ENCODE measurements around the gene MCM5.
A peak's percentile ranks its signal among the peaks of the same experiment; 100 is the strongest.
"Not testable (repeated sequence)": the region's sequence is repeated elsewhere in the genome, so short reads cannot be mapped to it uniquely, and the experiment has no call there.

Gene MCM5

DNA sequence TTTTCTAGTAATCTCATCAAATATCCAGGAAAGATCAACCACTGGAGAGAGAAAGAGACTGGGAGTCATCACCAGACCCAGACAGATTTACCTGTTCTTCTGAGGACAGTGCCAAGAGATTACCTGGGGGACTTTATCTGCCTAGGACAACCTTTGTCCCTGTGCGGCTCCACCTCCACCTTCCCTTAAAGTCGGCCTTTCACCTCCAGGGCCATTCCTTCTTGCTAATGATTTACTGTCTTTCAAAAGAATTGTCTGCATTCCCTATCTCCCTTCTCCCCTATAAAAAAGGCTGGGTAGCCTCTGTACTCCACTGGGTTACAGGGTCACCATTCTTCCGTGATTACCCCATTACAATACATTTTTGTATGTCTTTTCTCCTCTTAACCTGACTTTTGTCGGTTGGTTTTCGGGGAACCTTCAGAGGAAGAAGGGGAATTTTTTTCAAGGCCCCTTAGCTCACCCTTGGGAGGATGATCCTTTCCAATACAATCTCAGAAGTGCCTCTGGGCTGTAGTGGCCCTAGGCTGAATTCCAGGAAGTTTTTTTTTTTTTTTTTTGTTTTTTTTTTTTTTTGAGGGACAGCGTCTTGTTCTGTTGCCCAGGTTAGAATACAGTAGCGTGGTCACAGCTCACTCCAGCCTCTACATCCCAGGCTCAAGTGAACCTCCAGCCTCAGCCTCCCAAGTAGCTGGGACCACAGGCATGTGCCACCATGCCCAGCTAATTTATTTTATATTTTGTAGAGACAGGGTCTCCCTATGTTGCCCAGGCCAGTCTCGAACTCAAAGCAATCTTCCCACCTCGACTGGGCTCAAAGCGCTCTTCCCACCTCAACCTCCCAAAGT lies 20.6 kb upstream of the MCM5 start:
- no peak for DNase-seq

DNA sequence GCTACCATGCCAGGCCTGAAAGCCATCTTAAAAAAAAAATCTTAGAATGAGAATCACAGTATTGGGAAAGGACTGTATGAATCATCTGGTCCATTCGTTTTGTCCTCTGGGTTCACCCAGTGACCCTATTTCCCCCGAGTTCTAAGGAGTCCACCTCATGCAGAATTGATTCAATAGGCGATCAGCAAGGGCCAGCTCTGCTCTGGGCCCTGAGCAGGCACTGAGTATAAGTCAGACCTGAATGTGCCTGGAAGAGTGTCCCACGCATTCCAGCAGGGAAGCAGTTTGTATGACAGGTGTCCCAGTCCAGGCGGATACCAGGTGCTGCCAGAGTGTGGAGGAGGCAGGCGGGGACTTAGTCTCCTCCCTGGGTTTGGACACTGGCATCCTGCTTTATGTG lies 19.9 kb upstream of the MCM5 start:
- DNase-seq = no peak

DNA sequence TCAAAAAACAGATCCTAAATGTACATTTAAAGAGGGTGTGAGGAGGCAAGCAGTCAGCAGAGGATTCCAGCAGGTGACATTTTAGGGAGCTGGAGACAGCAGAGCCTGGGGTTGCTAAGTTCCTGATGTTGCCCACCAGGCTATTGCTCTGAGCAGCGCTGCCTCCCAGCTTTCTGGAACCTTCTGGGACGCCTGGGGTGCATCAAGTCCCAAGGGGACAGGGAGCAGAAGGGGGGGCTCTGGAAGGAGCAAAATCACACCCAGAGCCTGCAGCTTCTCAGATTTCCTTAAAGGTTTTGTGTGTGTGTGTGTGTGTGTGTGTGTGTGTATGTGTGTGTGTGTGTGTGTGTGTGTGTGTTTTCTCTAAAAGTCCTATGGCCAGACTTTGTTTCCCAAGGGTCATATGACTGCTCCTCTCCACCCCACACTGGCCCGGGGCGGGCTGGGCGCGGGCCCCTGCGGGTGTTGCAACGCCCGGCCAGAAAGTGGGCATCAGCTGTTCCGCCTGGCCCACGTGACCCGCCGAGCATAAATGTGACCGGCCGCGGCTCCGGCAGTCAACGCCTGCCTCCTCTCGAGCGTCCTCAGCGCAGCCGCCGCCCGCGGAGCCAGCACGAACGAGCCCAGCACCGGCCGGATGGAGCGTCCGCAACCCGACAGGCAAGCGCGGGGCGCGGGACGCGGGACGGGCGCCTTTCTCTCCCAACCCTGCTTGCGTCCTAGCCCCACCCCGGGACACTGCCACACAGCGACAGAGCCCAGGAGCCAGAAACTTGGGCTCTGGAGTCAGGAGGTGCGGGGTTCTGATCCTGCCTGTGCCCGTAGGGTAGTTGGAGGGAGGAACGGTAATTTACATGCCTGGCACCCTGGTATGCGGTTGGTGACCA lies 19.2 kb upstream of the MCM5 start, which contains the start of gene HMOX1:
Gene HMOX1, plus strand, starts transcription at position 560 of the 887 bp plus-strand sequence. Its CDS starts 78 bp downstream, at position 638.
- DNase-seq = peak; percentile 46

DNA sequence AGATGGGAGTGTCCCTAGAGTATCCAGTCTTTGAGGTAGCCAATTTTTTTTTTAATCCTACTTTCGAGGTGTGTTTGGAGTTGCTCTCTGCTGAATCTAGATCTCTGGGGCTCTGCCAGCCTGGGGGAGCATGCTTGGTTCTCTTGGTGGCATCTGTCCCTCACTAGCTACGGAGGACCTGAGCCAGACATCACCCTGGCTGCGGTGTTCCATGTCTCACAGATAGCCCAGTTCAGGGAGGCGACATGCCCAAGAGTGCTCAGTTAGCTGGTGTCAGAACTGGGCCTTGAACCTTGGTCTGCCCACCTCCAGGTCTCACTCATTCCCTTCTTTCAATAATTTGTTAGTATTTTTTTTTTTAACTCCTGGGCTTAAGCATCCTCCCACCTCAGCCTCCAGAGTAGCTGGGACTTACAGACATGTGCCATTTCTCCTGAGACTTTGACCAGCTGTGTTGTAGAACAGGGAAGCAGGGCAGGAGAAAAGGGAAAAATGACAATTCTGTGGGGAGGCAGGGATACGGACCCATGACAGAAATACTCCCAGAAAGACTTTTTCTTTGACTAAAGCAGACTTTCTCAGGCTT lies 18.4 kb upstream of the MCM5 start:
- DNase-seq = no peak

DNA sequence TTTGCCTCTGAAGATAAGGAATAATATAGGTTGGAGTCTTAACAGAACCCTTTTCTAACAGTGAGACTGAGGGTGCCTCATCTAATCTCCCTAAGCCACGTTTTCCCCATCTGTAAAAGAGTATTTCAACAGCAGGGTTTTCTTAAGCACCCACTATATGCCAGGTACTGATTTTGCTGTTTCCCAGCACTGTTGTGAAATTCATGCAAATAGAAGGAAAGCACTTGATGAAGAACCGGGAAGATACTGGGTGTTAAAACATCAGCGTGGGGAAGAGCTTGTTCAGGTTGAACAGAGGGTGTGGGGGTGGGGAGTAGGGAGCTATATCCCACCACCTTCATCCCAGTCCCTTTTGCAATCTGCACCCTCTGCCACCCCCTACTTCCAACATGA lies 16.3 kb upstream of the MCM5 start:
- no peak for DNase-seq

DNA sequence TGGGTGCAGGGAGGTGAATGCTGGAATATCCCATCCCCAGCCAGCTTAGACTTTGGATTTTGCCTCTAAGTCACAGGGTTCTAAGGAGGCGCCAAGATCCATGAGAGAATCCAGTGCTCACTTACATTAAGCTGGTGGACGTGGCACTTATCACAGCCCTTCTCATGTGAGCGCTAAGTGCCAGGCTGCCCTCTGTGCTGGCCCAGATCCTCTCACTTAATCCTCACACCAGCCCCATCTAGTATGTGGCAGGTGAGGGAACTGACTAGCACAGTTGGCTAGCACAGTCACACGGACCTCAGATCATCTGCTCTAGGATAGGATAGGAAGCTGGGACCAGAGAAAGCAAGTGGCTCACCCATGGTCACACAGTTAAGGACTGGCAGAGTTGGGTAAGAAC lies 15.4 kb upstream of the MCM5 start:
- DNase-seq = no peak

DNA sequence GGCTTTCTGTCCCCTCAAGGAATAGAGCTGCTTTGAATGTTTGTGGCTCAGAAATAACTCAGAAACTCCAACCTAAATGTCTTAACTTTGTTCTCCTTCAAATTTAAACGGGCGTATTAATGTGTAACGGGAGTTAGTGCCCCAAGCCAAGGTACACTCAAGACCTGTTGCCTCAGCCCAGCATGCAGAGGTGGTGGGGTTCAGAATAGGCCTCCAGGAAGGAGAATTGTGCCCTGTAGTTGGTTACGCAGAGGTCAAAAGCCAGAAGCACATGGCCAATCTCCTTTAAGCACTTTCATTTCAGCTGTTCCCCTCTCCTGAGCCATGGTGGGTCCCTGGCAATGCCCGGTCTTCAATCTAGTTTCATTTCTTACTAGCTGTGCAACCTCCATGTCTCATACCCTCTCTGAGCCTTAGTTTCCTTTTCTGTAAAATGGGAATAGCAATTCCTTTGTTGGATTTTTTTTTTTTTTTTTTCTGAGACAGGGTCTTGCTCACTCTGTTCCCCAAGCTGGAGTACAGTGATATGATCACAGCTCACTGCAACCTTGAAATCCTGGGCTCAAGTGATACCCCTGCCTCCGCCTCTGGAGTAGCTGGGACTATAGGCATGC lies 14.9 kb upstream of the MCM5 start:
- no peak for DNase-seq

DNA sequence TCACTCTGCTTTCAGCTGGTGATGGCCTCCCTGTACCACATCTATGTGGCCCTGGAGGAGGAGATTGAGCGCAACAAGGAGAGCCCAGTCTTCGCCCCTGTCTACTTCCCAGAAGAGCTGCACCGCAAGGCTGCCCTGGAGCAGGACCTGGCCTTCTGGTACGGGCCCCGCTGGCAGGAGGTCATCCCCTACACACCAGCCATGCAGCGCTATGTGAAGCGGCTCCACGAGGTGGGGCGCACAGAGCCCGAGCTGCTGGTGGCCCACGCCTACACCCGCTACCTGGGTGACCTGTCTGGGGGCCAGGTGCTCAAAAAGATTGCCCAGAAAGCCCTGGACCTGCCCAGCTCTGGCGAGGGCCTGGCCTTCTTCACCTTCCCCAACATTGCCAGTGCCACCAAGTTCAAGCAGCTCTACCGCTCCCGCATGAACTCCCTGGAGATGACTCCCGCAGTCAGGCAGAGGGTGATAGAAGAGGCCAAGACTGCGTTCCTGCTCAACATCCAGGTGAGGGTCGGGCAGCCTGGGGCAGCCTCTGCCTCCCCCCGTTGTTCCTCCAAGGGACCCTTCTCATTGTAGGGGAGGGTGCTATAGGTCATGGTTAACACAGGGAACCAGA lies 13.2 kb upstream of the MCM5 start:
- no peak for DNase-seq

DNA sequence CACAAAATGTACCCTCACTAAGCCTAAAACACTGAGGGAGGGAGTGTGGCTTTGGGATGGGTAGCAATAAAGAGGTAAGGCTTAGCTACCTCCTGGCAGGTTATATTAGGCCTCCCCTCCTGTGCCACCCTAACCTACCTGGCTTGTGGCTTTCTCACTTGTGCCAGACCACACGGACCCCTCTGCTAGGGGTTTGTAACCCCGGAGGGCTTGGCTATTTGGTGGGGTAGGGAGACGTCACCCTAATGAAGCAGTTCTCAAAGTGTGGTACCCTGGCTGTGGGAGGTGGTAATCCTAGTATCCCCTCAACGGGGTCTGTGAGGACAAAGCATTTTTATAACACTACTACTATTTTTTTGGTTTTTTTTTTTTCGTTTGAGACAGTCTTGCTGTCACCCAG lies 9.0 kb upstream of the MCM5 start:
- no peak for DNase-seq

DNA sequence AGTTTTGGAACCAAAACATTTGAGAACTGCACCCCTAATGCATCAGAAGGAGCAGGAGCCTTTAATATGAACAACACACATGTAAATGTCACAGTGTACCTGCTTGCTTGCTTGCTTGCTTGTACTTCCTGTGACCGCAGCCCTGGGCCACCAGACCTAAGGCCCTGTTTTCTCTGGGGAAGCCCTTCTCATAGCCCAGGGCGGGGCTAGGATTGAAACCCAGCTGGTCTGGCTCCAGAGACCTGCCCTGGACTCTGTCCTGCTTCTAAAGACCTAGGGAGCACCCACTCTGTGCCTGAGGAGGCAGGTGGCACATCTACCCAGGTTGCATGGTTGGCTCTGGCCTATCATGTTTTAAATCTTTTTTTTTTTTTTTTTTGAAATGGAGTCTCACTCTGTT lies 7.6 kb upstream of the MCM5 start:
- no peak for DNase-seq

DNA sequence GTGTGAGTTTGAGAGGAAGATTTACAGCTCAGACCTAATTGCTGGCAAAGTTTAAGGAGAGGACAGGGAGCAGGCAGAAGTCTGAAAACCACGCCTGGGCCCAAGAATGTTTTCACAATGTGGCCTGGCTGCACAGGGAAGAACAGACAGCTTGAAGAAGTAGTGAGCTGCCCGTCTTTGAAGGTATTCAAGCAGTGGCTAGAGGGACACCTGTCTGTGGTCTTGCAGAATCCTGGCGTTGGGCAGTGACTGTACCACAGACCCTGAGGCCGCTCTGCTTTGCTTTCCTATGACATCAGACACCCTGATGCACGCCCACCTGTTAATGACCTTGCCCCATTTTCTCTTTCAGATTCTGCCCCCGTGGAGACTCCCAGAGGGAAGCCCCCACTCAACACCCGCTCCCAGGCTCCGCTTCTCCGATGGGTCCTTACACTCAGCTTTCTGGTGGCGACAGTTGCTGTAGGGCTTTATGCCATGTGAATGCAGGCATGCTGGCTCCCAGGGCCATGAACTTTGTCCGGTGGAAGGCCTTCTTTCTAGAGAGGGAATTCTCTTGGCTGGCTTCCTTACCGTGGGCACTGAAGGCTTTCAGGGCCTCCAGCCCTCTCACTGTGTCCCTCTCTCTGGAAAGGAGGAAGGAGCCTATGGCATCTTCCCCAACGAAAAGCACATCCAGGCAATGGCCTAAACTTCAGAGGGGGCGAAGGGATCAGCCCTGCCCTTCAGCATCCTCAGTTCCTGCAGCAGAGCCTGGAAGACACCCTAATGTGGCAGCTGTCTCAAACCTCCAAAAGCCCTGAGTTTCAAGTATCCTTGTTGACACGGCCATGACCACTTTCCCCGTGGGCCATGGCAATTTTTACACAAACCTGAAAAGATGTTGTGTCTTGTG lies 6.6 kb upstream of the MCM5 start:
- no peak for DNase-seq

DNA sequence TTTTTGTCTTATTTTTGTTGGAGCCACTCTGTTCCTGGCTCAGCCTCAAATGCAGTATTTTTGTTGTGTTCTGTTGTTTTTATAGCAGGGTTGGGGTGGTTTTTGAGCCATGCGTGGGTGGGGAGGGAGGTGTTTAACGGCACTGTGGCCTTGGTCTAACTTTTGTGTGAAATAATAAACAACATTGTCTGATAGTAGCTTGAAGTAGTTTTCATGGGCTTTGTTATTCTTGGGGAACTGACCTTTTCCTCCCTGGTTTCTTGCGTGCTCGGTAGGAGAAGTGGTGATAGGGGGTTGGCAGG lies 6.0 kb upstream of the MCM5 start:
- no peak for DNase-seq

DNA sequence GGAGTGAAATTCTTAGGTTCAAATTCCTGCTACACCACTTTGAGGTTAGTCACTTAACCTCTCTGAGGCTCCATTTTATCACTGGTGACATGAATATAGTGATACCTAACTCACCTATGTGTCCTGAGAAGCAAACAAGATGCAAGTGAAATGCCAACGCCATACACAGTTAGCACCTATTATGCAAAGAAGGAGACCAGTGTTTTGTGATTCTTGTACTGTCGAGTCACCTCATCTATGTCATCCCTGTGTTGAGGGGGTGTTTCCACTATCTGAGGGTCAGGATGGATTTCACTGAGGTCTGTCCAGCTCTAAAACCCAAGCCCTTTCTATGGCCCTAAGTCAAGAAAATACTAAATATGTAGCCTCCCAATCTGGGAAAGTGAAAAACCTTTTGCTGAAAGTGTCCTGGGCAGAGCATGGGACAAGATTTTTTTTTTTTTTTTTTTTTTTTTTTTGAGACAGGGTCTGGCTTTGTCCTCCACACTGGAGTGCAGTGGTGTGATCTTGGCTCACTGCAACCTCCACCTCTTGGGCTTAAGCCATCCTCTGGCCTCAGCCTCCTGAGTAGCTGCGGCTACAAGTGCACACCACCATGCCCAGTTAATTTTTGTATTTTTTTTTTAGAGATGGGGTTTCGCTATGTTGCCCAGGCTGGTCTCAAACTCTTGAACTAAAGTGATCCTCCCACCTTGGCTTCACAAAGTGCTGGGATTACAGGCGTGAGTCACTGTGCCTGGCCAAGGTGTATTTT lies 5.0 kb upstream of the MCM5 start:
- no peak for DNase-seq

DNA sequence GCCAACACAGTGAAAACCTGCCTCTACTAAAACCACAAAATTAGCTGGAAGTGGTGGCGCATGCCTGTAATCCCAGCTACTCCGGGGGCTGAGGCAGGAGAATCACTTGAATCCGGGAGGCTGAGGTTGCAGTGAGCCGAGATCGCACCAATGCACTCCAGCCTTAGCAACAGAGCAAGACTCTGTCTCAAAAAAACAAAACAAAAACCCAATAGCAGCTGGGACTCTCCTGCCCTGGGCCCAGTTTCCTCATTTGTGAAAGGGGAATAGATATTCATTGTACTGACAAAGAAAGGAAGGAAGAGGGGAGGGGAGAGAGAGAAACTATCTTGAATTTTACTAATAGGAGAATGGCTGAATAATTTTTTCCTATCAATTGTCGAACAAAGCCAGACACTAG lies 3.3 kb upstream of the MCM5 start:
- not testable (repeated sequence) for DNase-seq

DNA sequence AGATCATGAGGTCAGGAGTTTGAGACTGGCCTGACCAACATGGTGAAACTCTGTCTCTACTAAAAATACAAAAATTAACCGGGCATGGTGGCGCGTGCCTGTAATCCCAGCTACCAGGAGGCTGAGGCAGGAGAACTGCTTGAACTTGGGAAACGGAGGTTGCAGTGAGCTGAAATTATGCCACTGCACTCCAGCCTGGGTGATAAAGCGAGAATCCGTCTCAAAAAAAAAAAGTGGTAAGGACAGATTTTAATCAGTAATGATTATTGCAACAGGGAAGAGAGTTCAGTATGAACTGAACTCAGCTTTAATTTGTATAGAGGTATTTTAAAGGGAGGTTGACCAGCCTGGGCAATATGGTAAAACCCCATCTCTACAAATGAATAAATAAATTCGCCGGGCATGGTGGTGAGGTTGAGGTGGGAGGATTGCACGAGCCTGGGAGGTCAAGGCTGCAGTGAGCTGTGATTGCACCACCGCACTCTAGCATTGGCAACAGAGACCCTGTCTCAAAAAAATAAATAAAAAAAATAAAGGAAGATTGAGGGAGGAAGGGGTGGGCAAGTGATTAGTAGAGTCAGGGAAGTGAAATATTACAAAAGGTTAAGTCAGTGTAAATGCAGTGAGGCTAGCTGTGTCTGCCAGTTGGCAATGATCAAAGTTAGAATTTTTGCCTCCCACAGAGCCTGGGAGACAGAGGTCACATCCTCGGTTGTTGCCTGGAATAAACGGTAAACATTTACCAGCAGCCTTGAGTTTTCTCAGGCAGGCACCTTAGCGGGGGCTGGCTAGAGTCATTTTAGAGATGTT lies 2.6 kb upstream of the MCM5 start:
- no peak for DNase-seq

DNA sequence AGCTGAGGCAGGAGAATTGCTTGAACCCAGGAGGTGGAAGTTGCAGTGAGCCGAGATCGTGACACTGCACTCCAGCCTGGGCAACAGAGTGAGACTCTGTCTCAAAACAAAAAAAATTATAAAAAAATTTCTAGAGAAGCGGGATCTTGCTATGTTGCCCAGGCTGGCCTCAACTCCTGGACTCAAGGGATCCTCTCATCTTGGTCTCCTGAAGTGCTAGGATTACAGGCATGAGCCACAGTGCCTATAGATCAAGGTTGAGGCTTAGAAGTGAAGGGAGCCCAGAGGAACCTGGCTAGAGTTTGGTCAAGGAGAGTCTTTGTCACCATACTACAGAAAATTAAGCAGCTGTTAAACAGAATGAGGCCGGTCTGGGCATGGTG lies 1.4 kb upstream of the MCM5 start:
- no peak for DNase-seq

DNA sequence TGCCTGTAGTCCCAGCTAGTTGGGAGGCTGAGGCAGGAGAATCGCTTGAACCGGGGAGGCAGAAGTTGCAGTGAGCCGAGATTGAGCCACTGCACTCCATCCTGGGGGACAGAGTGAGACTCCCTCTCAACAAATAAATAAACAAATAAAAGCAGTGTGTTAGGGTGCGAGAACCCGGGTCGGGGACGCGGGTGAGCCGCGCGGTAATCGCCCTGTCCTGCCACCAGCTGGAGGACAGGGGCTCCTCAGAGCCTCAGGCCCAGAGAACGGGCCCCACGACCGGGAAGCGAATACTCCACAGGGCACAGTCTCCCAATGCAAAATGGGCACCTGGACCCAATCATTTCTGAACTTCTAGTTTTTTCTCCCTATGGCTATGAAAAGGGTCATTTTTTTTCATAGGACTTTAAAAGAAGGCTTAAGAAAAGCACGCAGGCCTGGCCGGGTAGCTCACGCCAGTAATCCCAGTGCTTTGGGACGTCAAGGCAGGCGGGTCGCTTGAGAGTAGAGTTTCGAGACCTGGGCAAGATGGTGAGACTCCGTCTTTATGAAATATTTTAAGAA lies 744 bp upstream of the MCM5 start:
- no peak for DNase-seq

DNA sequence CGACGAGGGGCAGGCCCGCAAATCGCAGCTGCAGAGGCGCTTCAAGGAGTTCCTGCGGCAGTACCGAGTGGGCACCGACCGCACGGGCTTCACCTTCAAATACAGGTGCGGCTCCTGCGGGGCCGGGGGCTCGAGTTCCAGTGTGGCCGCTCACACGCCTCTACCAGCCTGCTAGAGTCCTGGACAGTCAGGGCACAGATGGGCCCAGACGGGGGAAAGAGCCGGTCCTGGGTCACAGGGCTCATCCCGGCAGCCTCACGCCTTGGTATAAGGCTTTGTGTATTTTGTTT lies 506 bp downstream of the MCM5 start:
- DNase-seq = peak; percentile 37

DNA sequence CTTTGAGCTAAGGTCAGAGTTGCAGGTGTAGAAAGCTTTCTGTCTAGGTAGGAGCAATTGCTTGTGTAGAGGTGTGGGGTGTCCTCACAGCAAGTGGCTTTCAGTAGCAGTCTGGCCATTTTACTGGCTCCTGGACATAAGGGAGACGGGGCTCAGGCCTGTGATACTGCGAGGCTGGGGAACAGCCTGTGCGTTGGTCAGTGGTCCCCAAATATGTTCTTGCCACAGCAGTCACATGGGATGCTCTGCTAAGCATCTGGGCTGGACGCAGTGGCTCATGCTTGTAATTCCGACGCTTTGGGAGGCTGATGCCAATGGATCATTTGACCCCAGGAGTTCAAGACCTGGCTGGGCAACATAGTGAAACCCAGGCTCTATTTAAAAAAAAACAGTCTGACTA lies 1.9 kb downstream of the MCM5 start:
- no peak for DNase-seq

DNA sequence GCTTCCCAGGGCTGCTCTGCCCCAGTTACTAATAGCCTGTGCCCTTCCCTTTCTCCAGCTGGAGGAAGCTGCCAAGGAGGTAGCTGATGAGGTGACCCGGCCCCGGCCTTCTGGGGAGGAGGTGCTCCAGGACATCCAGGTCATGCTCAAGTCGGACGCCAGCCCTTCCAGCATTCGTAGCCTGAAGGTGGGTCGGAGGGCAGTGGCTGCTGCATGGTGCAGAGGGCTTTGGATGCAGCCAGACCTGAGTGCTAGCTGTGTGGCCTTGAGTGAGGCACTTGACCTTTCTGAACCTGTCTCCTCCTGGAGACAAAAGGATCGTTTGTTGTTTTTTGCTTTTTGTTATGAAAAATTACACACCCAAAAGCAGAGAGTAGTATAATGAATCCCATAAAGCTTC lies 3.4 kb downstream of the MCM5 start:
- DNase-seq = no peak
